Right cardiac atrium (tissue), 5 donors: ENCODE measurements around the gene FHDC1. TPM values are rescaled to one million over a fixed set of nuclear protein-coding genes. Genes with fewer than 3 reads are reported as not detected.

Experiments used
- ATAC-seq, 2 donors: fragments of 200-7000 bp; cut with Tn5 transposase; one replicate each; pipeline versions ENCODE4 v1.8.0 to v1.9.1; 2020; ENCODE audit warnings: moderate library complexity in 2 of 2, mild to moderate bottlenecking in 1 of 2
- DNase-seq, 3 donors: peaks; one replicate each; pipeline ENCODE4 v3.0.0-alpha.2; 2020
- H3K27ac ChIP-seq: one replicate; pipeline ENCODE4 v1.5.1; 2013; ENCODE audit warnings: mild to moderate bottlenecking, low read length, control low read depth, moderate library complexity
- H3K27me3 ChIP-seq: one replicate; pipeline ENCODE4 v1.6.1; 2013; ENCODE audit not compliant: control insufficient read depth, insufficient read depth
- H3K4me1 ChIP-seq: one replicate; pipeline ENCODE4 v1.6.1; 2013; ENCODE audit warnings: low read length; ENCODE audit not compliant: control insufficient read depth, insufficient read depth
- H3K4me3 ChIP-seq: one replicate; pipeline ENCODE4 v1.5.1; 2013; ENCODE audit warnings: low read length, control low read depth
- H3K9me3 ChIP-seq: one replicate; pipeline ENCODE4 v1.6.1; 2013; ENCODE audit warnings: low read length; ENCODE audit not compliant: control insufficient read depth
- WGBS: extraction: QIAGEN DNeasy Blood & Tissue Kit; methylation state at CpG from one replicate; pipeline ENCODE4 v1.1.7; 2013; 5-methylcytosine and 5-hydroxymethylcytosine counted together
- intact Hi-C, 4 donors: fragments of 100-400 bp; cut with DNase I; formaldehyde crosslinking; loops; one replicate each; pipeline versions ENCODE4 v1.11.0 to v1.14.0; 2022 to 2023
- polyA plus RNA-seq: library from polyadenylated mRNA; stranded (reverse); fragments of 200-250 nt; gene quantifications from one replicate; pipeline ENCODE4 v1.2.3, GENCODE V29; 2013
- total RNA-seq, 4 donors: library from RNA; stranded (reverse); fragmentation: NEBNext Ultra II Directional; extraction: Animal tissue kit (Norgen Biotek cat#: 25700); gene quantifications; one replicate each; pipeline ENCODE4 v1.2.1, GENCODE V29; 2021
- donor health status: healthy with polysubstance abuse.
- donor health status: DM: no; HTN: yes; CAD: no.
- donor health status: DM: no; HTN: no; CAD: no.
- donor health status: DM: no; HTN: yes; CAD: no; lungs with severe emphysema.
- donor health status: DM: yes; HTN: yes; CAD: no.

The FHDC1 gene
- total and polyA plus RNA-seq, 5 donors: 0.25 to 1.3 (median 0.42) TPM

GRCh38 chr4:152960082-152960481 lies 24.0 kb downstream of the FHDC1 start:
- 93% methylated on average over 3 of the region's 3 CpGs for WGBS
- Histone ChIP-seq H3K4me3 (no peak overlapping the region), H3K9me3 (no peaks in the 10 kb centered on the region), H3K27ac (no peak overlapping the region), H3K27me3 (no peaks in the 10 kb centered on the region), H3K4me1 (peaks cover 8% of the 10 kb centered on the region)
- ATAC-seq: no peak
- DNase-seq: no peak
- intact Hi-C loops: no loop called here

GRCh38 chr4:152961014-152961772 lies 25.1 kb downstream of the FHDC1 start:
- peaks cover 8% of the 10 kb centered on the region for H3K4me1 ChIP-seq
- H3K27ac ChIP-seq: no peak overlapping the region
- 60% methylated on average over 14 of the region's 14 CpGs for WGBS
- H3K9me3 ChIP-seq: no peaks in the 10 kb centered on the region
- DNase-seq (no peak), ATAC-seq (no peak)
- no peak overlapping the region for H3K4me3 ChIP-seq
- H3K27me3 ChIP-seq: no peaks in the 10 kb centered on the region
- intact Hi-C loops: no loop called here

GRCh38 chr4:152961773-152962115 lies 25.6 kb downstream of the FHDC1 start:
- no peaks in the 10 kb centered on the region for H3K9me3 ChIP-seq
- no peaks in the 10 kb centered on the region for H3K27me3 ChIP-seq
- intact Hi-C loops: no loop called here
- 75% methylated on average over 1 of the region's 1 CpG for WGBS
- no peak overlapping the region for H3K4me3 ChIP-seq
- peaks cover 4% of the 10 kb centered on the region for H3K4me1 ChIP-seq
- no peak overlapping the region for H3K27ac ChIP-seq
- no peak for DNase-seq
- ATAC-seq: no peak

GRCh38 chr4:152962150-152962549 lies 26.0 kb downstream of the FHDC1 start:
- WGBS: 86% methylated on average over 5 of the region's 5 CpGs
- no peak overlapping the region for H3K27ac ChIP-seq
- DNase-seq: no peak
- intact Hi-C loops: no loop called here
- H3K27me3 ChIP-seq: no peaks in the 10 kb centered on the region
- no peak for ATAC-seq
- H3K9me3 ChIP-seq: no peaks in the 10 kb centered on the region
- H3K4me3 ChIP-seq: no peak overlapping the region
- H3K4me1 ChIP-seq: peaks cover 2% of the 10 kb centered on the region

GRCh38 chr4:152964335-152964734 lies 28.2 kb downstream of the FHDC1 start:
- 95% methylated on average over 4 of the region's 4 CpGs for WGBS
- DNase-seq (no peak), ATAC-seq (no peak)
- no peak overlapping the region for H3K27ac ChIP-seq
- H3K4me1 ChIP-seq: no peaks in the 10 kb centered on the region
- H3K9me3 ChIP-seq: no peaks in the 10 kb centered on the region
- no peaks in the 10 kb centered on the region for H3K27me3 ChIP-seq
- H3K4me3 ChIP-seq: no peak overlapping the region
- intact Hi-C loops: no loop called here

GRCh38 chr4:152965611-152966010 lies 29.5 kb downstream of the FHDC1 start:
- Histone ChIP-seq H3K9me3 (no peaks in the 10 kb centered on the region), H3K4me3 (no peak overlapping the region), H3K4me1 (no peaks in the 10 kb centered on the region), H3K27me3 (no peaks in the 10 kb centered on the region), H3K27ac (no peak overlapping the region)
- WGBS: 94% methylated on average over 4 of the region's 4 CpGs
- intact Hi-C loops: no loop called here
- DNase-seq (no peak), ATAC-seq (no peak)

- Histone ChIP-seq H3K4me3 (no peak overlapping the region), H3K27me3 (no peaks in the 10 kb centered on the region), H3K27ac (no peak overlapping the region), H3K9me3 (no peaks in the 10 kb centered on the region), H3K4me1 (no peaks in the 10 kb centered on the region)
- DNase-seq (no peak), ATAC-seq (no peak)
- intact Hi-C loops: no loop called here
- WGBS: 85% methylated on average over 3 of the region's 3 CpGs
Measured at GRCh38 chr4:152967907-152968306, 31.8 kb downstream of the FHDC1 start.

- H3K4me1 ChIP-seq: no peaks in the 10 kb centered on the region
- H3K9me3 ChIP-seq: no peaks in the 10 kb centered on the region
- no peak overlapping the region for H3K27ac ChIP-seq
- intact Hi-C loops: no loop called here
- H3K27me3 ChIP-seq: no peaks in the 10 kb centered on the region
- ATAC-seq (no peak), DNase-seq (no peak)
- WGBS: 78% methylated on average over 9 of the region's 9 CpGs
- no peak overlapping the region for H3K4me3 ChIP-seq
Measured at GRCh38 chr4:152968806-152969394, 32.8 kb downstream of the FHDC1 start.

- DNase-seq: no peak
- Histone ChIP-seq H3K27ac (no peak overlapping the region), H3K4me1 (no peaks in the 10 kb centered on the region), H3K4me3 (no peak overlapping the region), H3K9me3 (no peaks in the 10 kb centered on the region), H3K27me3 (no peaks in the 10 kb centered on the region)
- ATAC-seq: no peak
- 78% methylated on average over 3 of the region's 3 CpGs for WGBS
- intact Hi-C loops: no loop called here
Measured at GRCh38 chr4:152970102-152970820, 34.1 kb downstream of the FHDC1 start.

- WGBS: 94% methylated on average over 3 of the region's 3 CpGs
- ATAC-seq (no peak), DNase-seq (no peak)
- H3K27me3 ChIP-seq: no peaks in the 10 kb centered on the region
- no peak overlapping the region for H3K4me3 ChIP-seq
- H3K4me1 ChIP-seq: no peaks in the 10 kb centered on the region
- no peaks in the 10 kb centered on the region for H3K9me3 ChIP-seq
- no peak overlapping the region for H3K27ac ChIP-seq
- intact Hi-C loops: no loop called here
Measured at GRCh38 chr4:152971053-152971452, 34.9 kb downstream of the FHDC1 start.

- Histone ChIP-seq H3K27me3 (no peaks in the 10 kb centered on the region), H3K4me3 (no peak overlapping the region), H3K9me3 (no peaks in the 10 kb centered on the region), H3K27ac (no peak overlapping the region), H3K4me1 (no peaks in the 10 kb centered on the region)
- peak; percentile 51 to 56 for ATAC-seq
- intact Hi-C loops: no loop called here
- DNase-seq: peak in 1 of 3 donors; percentile 48
- 73% methylated on average over 12 of the region's 12 CpGs for WGBS
Measured at GRCh38 chr4:152972821-152973628, 36.9 kb downstream of the FHDC1 start.
